GM19240 (cell line): Measurements from ENCODE around the gene TCEA3.
"Not testable (repeated sequence)": the region's sequence is repeated elsewhere in the genome, so short reads cannot be mapped to it uniquely, and the experiment has no call there.

Source experiments
- DNase-seq: peaks from one replicate; pipeline ENCODE4 v3.0.0; 2011; ENCODE audit warnings: low spot score; ENCODE audit not compliant: insufficient read length

The TCEA3 gene

DNA sequence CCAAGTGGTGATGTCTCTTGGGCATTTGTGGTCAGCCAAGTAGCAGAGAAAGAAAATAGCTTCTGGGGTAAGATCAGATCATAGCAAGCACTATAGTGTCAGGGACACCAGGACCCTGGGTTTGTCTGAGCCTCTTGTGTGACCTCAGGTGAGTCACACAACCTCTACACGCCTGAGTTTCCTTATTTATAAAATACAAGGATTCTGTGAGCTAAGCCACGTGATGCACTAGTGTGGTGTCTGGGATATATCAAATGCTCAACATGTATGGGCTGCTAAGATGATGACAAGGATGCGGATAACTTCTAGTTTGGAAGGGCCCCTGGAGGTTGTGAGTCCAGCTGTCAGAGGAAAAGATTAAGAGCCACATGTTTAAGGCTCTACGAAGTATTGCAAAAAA, 30.4 kb downstream of the TCEA3 start:
- no peak for DNase-seq

DNA sequence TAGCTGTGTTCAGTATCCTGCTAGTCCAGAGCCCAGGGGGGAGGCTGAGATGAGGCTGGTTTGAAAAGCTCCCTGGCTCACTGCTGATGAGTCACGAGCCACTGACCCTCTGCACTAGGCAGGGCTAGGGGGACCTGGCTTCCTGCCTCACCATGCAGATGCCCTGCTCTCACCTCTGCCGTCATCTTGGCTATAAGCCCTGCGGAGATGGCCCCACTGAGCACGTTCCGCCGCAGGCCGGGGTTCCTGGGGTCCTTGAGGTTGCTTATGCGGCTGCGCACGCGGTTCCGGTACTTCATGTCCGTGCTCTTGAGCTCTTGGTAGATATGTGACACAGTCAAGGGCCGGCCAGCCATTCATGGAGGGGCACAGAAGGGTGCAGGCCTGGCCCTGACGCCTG, 30.8 kb downstream of the TCEA3 start:
- no peak for DNase-seq

- no peak for DNase-seq
These were observed 32.3 kb downstream of the TCEA3 start for GRCh38 chr1:23392125-23392855.

- no peak for DNase-seq
These were observed 34.7 kb downstream of the TCEA3 start for GRCh38 chr1:23389837-23390321.

DNA sequence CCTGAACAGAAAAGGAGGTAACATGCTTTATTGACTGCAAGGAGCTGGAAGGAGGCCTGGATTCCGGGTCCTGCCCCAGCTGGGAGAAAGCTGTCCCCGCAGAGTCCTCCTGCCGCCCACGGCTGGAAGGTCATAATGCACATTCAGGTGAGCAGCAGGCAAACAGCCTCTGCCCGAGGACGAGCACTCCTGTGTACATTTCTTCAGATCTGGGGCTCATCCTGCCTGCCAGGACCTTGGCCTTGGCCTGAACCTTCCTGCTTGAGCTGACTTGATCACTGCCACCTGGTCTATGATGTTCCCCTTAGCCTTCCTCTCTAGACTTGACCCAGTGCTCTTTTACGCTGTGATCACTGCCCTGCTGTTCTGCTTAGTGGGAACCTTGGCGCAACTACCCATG, 37.1 kb downstream of the TCEA3 start:
- DNase-seq = no peak

DNA sequence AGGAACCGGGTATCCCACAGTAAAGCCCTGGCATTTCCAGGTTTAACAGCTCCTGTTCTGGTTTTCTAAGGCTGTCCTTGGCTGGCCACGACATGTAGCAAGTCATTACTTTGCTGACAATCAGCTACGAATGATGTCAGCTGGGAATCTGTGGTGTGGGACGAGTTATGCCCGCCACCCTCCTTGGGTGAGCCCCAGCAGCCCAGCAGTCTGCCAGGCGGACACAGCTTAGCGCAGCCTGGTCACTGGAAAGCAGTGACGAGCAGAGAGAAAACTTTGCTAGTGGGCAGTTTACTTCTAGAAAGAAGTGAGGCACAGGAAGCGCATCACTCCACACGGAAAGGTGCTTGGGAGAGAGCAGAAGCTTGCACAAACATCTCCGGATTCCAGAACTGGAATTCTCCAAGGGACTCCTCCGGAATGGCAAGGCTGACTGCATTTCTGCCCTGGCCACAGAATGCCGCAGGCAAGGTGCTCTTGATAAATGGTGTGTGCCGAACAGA, 39.4 kb downstream of the TCEA3 start:
- DNase-seq = no peak

GRCh38 chr1:23384312-23385058, 40.1 kb downstream of the TCEA3 start:
- DNase-seq = no peak

DNA sequence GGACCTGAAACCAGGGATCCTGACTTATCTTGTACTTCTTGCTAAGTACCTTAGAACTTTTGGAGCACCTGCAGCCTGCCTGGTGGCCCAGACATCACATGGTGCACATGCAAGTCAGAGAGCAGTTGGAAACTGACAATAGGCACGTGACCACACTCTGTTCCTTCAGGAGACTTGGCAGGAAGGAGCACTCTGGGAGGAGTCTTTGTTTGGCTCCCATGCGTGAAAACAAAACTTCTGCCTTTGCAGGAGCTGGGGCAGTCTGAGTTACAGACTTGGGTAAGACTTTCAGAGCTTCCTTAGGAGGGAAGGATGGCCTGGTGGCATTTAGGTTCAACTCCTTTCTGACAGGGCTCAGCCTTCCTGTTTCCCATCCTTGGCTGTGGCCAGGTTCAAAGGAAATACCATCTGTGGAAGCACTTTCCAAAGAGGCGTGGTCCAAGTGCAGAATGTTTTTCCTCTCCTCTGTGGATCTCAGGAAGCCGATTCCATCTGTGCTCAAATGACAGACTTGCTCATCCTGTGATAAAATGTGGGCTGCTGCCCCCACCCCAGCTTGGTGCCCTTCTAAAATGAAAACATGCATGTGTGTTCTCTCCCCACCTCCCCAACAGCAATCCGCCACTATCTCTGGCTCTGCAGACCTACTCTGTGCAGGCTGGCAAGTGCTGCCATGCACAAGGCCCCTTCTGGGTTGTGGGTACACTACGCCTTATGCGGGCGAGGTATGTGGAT, 40.8 kb downstream of the TCEA3 start:
- no peak for DNase-seq

- DNase-seq = no peak
These were observed 43.2 kb downstream of the TCEA3 start for GRCh38 chr1:23381233-23381885.

GRCh38 chr1:23380719-23381118, 43.8 kb downstream of the TCEA3 start:
- DNase-seq = no peak

DNA sequence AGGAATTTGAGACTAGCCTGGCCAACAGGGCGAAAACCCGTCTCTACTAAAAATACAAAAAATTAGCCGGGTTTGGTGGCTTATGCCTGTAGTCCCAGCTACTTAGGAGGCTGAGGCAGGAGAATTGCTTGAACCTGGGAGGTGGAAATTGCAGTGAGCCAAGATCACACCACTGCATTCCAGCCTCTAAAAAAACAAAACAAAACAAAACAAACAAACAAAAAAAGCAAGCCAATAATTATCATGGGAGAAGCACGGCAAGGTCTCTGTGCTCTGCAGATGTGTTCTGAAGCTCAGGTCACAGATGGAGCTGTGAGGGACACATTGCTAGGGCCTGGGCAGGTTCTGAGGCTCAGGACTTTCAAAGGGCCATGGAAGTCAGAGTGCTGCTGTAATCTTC, 44.3 kb downstream of the TCEA3 start:
- DNase-seq = not testable (repeated sequence)

DNA sequence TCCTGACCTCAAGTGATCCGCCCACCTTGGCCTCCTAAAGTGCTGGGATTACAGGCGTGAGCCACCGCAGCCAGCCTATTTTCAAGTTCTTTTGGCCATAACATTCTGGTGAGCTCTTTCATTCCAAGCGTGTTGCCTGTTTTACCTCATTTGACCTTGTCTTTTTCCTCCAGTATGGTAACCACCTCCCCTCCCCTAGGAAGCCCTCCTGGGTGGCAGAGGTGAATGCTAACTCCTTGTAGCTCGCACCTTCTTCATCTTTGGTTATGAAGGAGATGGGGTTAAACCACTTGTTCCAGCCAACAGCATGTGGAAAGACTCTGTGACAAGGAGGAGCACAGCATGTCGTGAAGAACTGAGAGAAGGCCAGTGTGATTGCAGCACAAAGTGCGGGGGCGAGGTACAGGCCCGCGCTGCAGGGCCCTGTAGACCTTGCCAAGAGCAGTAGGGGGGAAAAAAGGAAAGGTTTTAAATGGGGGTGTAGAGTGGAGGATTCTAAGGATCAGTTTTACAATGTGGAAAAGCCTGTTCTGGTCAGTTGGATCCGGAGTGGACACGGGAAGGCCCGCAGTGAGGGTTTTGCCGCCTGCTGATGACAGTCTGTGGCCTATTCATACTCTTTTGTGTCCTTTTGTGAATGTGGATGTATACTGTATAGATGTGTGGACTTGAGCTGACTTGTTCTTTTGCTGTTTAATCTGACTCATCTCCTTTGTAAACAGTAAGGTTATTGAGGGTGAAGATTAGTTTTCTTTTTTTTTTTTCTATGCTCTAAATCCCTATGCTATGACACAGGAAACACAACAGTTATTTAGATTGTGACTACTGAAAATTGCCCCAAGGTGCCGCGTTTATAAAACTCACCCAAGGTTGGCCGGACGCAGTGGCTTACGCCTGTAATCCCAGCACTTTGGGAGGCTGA, 47.4 kb downstream of the TCEA3 start:
- no peak for DNase-seq

GRCh38 chr1:23374079-23374735, 50.3 kb downstream of the TCEA3 start:
- not testable (repeated sequence) for DNase-seq

- DNase-seq = no peak
These were observed 52.3 kb downstream of the TCEA3 start for GRCh38 chr1:23371987-23372880.

DNA sequence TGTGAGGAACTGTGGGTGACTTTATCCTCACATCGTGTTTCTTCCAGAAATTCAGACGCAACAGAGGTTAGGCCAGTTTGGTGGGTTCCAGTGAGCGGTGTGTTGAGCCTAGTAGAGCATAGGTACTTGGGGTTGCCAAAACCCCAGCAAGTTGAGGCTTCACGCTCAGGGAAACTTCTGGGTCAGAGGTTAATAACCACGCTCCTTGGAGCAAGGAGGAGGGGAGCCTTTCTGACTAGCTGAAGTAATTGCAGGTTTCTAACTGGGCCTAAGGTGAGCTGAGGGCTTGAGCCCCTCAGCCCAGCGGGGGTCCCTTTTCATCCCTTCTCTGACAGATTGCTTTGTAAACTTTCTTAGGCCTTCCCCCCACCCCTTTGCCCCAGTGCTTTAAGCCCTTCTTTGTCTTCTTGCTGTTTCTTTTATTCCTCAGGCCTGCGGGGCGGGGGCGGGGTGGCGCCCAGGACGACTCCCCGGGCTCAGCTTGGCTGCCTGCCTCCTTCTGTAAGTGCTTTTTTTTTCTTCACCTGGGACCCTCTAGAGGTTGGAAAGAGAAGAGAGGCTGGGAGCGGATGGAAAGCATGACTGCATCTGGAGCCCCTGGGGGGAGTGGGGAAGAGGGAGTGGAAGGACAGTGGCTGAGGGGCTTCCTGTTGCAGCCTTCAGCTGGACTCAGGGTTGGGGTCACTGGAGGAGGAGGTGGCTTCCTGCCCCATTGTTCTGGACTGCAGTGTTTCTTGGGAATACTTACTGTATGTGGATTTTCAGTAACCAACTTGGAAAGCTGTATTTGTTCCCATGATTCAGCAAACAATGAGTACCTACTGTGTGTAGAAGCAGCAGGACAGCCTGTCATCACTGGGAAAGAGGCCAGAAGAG, 53.6 kb downstream of the TCEA3 start:
- no peak for DNase-seq

GRCh38 chr1:23370330-23370708, 54.2 kb downstream of the TCEA3 start:
- no peak for DNase-seq

GRCh38 chr1:23369335-23370013, 55.1 kb downstream of the TCEA3 start, which contains the start of gene ZNF436:
Gene ZNF436, minus strand, starts transcription at chr1:23369836. Its CDS starts 1,831 bp downstream, at chr1:23368005.
- DNase-seq = no peak
